GM10266 (cell line): ENCODE results near the gene SYT17.

Experiments
- DNase-seq: peaks from one replicate; pipeline ENCODE4 v3.0.0; 2012; ENCODE audit errors: extremely low spot score
- TF ChIP-seq, protein P1 (sequence below): IDR thresholded peaks from 2 replicates; pipeline ENCODE4 v1.5.1; 2012; ENCODE audit warnings: mild to moderate bottlenecking, low read depth; ENCODE audit not compliant: control insufficient read depth, insufficient read depth; ENCODE audit errors: missing control alignments

SYT17 gene

DNA sequence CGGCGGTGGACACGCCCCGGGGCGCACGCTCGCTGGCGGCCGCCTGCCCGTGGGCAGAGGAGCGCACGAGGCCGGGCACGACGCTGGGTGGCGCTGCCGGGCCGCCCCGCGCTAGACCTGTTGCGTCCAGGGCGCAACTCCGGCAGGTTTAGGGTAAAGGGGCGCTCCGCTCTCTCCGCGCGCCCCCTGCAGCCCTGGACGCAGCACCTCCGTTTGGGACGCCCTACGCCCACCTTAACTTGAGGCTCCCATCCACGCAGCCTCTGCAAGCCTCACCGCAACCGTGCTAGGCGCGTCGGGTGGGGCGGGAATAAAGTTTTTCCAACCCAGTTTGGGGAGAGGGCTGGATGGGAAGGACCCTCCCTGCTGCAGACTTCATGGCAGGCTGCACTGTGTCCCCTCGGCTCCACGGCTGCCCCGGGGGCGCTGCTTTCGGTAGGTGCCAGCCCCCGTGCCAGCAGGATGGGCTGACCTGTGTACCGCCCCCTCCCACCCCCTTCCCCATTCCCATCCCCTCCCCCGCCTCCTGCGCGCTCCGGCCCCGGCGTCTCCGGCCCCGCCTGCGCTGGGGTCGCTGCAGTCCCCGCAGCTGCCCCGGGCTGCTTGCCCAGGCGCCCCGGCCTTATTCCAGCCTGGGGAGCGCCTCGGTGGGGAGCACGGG, at the start of gene SYT17:
TSS of gene SYT17 (plus strand) at position 531 of the 661 bp plus-strand sequence. CDS start 407 bp downstream, outside the sequence.
- TF ChIP-seq, protein P1, sequence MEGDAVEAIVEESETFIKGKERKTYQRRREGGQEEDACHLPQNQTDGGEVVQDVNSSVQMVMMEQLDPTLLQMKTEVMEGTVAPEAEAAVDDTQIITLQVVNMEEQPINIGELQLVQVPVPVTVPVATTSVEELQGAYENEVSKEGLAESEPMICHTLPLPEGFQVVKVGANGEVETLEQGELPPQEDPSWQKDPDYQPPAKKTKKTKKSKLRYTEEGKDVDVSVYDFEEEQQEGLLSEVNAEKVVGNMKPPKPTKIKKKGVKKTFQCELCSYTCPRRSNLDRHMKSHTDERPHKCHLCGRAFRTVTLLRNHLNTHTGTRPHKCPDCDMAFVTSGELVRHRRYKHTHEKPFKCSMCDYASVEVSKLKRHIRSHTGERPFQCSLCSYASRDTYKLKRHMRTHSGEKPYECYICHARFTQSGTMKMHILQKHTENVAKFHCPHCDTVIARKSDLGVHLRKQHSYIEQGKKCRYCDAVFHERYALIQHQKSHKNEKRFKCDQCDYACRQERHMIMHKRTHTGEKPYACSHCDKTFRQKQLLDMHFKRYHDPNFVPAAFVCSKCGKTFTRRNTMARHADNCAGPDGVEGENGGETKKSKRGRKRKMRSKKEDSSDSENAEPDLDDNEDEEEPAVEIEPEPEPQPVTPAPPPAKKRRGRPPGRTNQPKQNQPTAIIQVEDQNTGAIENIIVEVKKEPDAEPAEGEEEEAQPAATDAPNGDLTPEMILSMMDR, result peak; percentile 88
- DNase-seq, result peak; percentile 92

DNA sequence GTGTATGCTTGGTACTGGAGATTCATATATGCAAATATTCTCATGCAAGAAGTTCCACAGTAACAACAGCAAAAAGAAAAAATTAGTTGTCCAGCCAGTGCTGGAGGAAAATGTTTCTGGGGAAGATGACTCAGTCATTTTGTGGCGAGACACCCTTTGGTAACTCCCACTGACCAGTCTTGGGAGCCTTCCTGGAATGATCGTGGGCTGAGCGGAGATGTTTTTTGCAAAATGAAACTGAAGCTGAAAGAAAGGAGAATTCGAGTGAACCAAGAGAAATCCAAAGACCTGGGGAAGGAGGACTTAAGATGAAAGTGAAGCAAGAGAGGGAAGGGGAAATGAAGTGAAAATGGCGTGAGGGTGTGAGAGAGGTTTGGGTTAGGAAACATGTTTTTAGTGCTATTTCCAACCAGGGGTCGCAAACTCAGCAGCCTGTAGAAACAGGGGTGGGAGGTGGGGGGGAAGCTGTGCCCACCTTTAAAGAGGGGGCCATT, 49.1 kb upstream of the SYT17 start:
- DNase-seq, result peak; percentile 44
- TF ChIP-seq, protein P1, result no peak

DNA sequence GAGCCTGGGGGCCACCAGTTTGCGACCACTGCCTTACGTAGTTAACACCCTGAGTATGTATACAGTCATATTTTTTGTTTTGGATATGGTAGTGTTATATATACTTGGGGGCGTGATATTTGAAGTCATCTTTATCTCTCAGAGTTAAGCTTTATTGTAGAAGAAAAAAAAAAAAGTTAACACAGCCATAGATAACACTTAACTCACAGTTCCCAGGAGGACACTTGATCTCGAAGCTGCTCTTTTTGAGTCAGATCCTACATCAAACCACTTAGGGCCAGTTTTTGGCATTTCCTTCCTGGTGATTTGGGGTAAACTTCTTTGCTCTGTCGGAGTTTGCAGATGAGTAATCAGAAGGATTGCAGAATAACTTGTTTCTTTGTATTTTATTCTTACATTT, 48.5 kb upstream of the SYT17 start:
- no peak for DNase-seq
- TF ChIP-seq, protein P1, result no peak

GRCh38 chr16:19123535-19124178, 44.4 kb upstream of the SYT17 start:
- no peak for DNase-seq
- TF ChIP-seq, protein P1, result no peak

- no peak for DNase-seq
- TF ChIP-seq, protein P1, result no peak
Measured at GRCh38 chr16:19126300-19126699, 41.7 kb upstream of the SYT17 start.

GRCh38 chr16:19127205-19127604, 40.8 kb upstream of the SYT17 start:
- DNase-seq, result peak; percentile 35
- TF ChIP-seq, protein P1, result no peak

- TF ChIP-seq, protein P1, result no peak
- DNase-seq, result peak; percentile 23
Measured at GRCh38 chr16:19127674-19128131, 40.3 kb upstream of the SYT17 start.
